Aorta (tissue), 5 donors: ENCODE data around the gene IQCF5. TPM values are rescaled to one million over a fixed set of nuclear protein-coding genes. Genes with fewer than 3 reads are reported as not detected.

ENCODE experiments used
- ATAC-seq: fragments of 200-7000 bp; cut with Tn5 transposase; one replicate; pipeline ENCODE4 v1.9.1; 2022; ENCODE audit warnings: moderate library complexity; ENCODE audit not compliant: low FRiP score
- DNase-seq, 2 donors: peaks; one replicate each; pipeline ENCODE4 v3.0.0-alpha.2; 2020
- H3K27ac ChIP-seq, 2 donors: one replicate each; pipeline ENCODE4 v1.5.1; 2013; ENCODE audit warnings: low read length in 2 of 2, mild to moderate bottlenecking in 2 of 2, moderate library complexity in 2 of 2, control low read depth in 1 of 2, inconsistent platforms in 1 of 2, low read depth in 1 of 2
- H3K27me3 ChIP-seq, 2 donors: one replicate each; pipeline ENCODE4 v1.6.1; 2013; ENCODE audit warnings: control low read depth in 1 of 2, low read length in 1 of 2, mild to moderate bottlenecking in 1 of 2, moderate library complexity in 1 of 2; ENCODE audit not compliant: insufficient read depth in 2 of 2, control insufficient read depth in 1 of 2
- H3K36me3 ChIP-seq, 2 donors: one replicate each; pipeline ENCODE4 v1.6.1; 2013; ENCODE audit warnings: control low read depth in 1 of 2, low read length in 1 of 2, mild to moderate bottlenecking in 1 of 2; ENCODE audit not compliant: insufficient read depth in 2 of 2, control insufficient read depth in 1 of 2
- H3K4me1 ChIP-seq, 2 donors: one replicate each; pipeline ENCODE4 v1.6.1; 2013; ENCODE audit warnings: low read length in 2 of 2, control low read depth in 1 of 2, mild to moderate bottlenecking in 1 of 2, moderate library complexity in 1 of 2; ENCODE audit not compliant: insufficient read depth in 2 of 2, control insufficient read depth in 1 of 2
- H3K4me3 ChIP-seq, 2 donors: one replicate each; pipeline ENCODE4 v1.5.1; 2013; ENCODE audit warnings: low read length in 2 of 2, control low read depth in 1 of 2, mild to moderate bottlenecking in 1 of 2
- H3K9me3 ChIP-seq: one replicate; pipeline ENCODE4 v1.6.1; 2013; ENCODE audit warnings: mild to moderate bottlenecking, low read length; ENCODE audit not compliant: control insufficient read depth
- WGBS, 2 donors: extraction: QIAGEN DNeasy Blood & Tissue Kit; methylation state at CpG; one replicate each; pipeline ENCODE4 v1.1.7; 2013; 5-methylcytosine and 5-hydroxymethylcytosine counted together
- intact Hi-C, 2 donors: fragments of 100-400 bp; cut with DNase I; formaldehyde crosslinking; loops; one replicate each; pipeline versions ENCODE4 v1.14.2 to v1.15.0; 2022
- polyA plus RNA-seq, 2 donors: library from polyadenylated mRNA; stranded (reverse); fragments of 200-250 nt; gene quantifications; one replicate each; pipeline ENCODE4 v1.2.3, GENCODE V29; 2013
- total RNA-seq, 2 donors: library from RNA; stranded (reverse); fragmentation: NEBNext Ultra II Directional; extraction: Animal tissue kit (Norgen Biotek cat#: 25700); gene quantifications; one replicate each; pipeline ENCODE4 v1.2.1, GENCODE V29; 2021
- donor health status: healthy with polysubstance abuse.
- donor health status: Bipolar disorder and iron deficiency.
- donor health status: DM: no; HTN: no; CAD: no.
- donor health status: DM: no; HTN: no; CAD: no.
- donor health status: DM: yes; HTN: yes; CAD: no.

Gene IQCF5
- total and polyA plus RNA-seq, 4 donors = not detected

GRCh38 chr3:51896607-51897305 is 21.4 kb upstream of the IQCF5 start:
- intact Hi-C loops = no loop called here
- H3K4me1 ChIP-seq = no peaks in the 10 kb centered on the region

GRCh38 chr3:51894939-51895338 is 19.5 kb upstream of the IQCF5 start:
- no peaks in the 10 kb centered on the region for H3K36me3 ChIP-seq
- no peak overlapping the region for H3K4me3 ChIP-seq
- ATAC-seq = no peak
- H3K27me3 ChIP-seq = no peaks in the 10 kb centered on the region
- no peaks in the 10 kb centered on the region for H3K9me3 ChIP-seq
- intact Hi-C loops = no loop called here
- DNase-seq = no peak
- WGBS, 2 donors = 92 to 93% methylated on average over 16 of the region's 16 CpGs
- no peaks in the 10 kb centered on the region for H3K4me1 ChIP-seq
- no peak overlapping the region for H3K27ac ChIP-seq

More at GRCh38 chr3:51896607-51897305, 21.4 kb upstream of the IQCF5 start:
- DNase-seq (no peak), ATAC-seq (no peak)
- no peak overlapping the region for H3K4me3 ChIP-seq
- no peak overlapping the region for H3K27ac ChIP-seq
- no peaks in the 10 kb centered on the region for H3K27me3 ChIP-seq
- no peaks in the 10 kb centered on the region for H3K36me3 ChIP-seq
- 91 to 95% methylated on average over 10 of the region's 10 CpGs for WGBS, 2 donors
- no peaks in the 10 kb centered on the region for H3K9me3 ChIP-seq

- no peaks in the 10 kb centered on the region for H3K36me3 ChIP-seq
- intact Hi-C loops = no loop called here
- H3K4me3 ChIP-seq = no peak overlapping the region
- no peaks in the 10 kb centered on the region for H3K4me1 ChIP-seq
- H3K9me3 ChIP-seq = no peaks in the 10 kb centered on the region
- ATAC-seq (no peak), DNase-seq (no peak)
- no peaks in the 10 kb centered on the region for H3K27me3 ChIP-seq
- 75 to 78% methylated on average over 4 of the region's 4 CpGs for WGBS, 2 donors
- no peak overlapping the region for H3K27ac ChIP-seq
These were observed 19.0 kb upstream of the IQCF5 start for GRCh38 chr3:51894391-51894790.

- Histone ChIP-seq H3K36me3 (no peaks in the 10 kb centered on the region), H3K27me3 (no peaks in the 10 kb centered on the region), H3K4me1 (no peaks in the 10 kb centered on the region), H3K9me3 (peaks cover 3% of the 10 kb centered on the region), H3K27ac (no peak overlapping the region), H3K4me3 (no peak overlapping the region)
- WGBS, 2 donors = 61 to 66% methylated on average over 7 of the region's 7 CpGs
- intact Hi-C loops = no loop called here
- ATAC-seq = no peak
- no peak for DNase-seq
These were observed 16.0 kb upstream of the IQCF5 start for GRCh38 chr3:51891242-51892039.

GRCh38 chr3:51888463-51889105 is 13.2 kb upstream of the IQCF5 start:
- DNase-seq = no peak
- Histone ChIP-seq H3K9me3 (peaks cover 3% of the 10 kb centered on the region), H3K36me3 (no peaks in the 10 kb centered on the region), H3K4me1 (no peaks in the 10 kb centered on the region), H3K27ac (no peak overlapping the region), H3K4me3 (no peak overlapping the region), H3K27me3 (no peaks in the 10 kb centered on the region)
- intact Hi-C loops = no loop called here
- ATAC-seq = no peak
- WGBS, 2 donors = 90 to 91% methylated on average over 12 of the region's 12 CpGs

GRCh38 chr3:51887620-51888019 is 12.2 kb upstream of the IQCF5 start:
- ATAC-seq = no peak

GRCh38 chr3:51886447-51886846 is 11.0 kb upstream of the IQCF5 start:
- intact Hi-C loops = no loop called here
- DNase-seq = no peak
- H3K9me3 ChIP-seq = peaks cover 3% of the 10 kb centered on the region

More at GRCh38 chr3:51887620-51888019, 12.2 kb upstream of the IQCF5 start:
- Histone ChIP-seq H3K9me3 (peaks cover 3% of the 10 kb centered on the region), H3K27ac (no peak overlapping the region), H3K4me3 (no peak overlapping the region), H3K27me3 (no peaks in the 10 kb centered on the region), H3K4me1 (no peaks in the 10 kb centered on the region), H3K36me3 (no peaks in the 10 kb centered on the region)
- intact Hi-C loops = no loop called here
- DNase-seq = no peak
- WGBS, 2 donors = 84 to 93% methylated on average over 2 of the region's 2 CpGs

GRCh38 chr3:51879937-51880336 is 4.5 kb upstream of the IQCF5 start:
- no peaks in the 10 kb centered on the region for H3K4me1 ChIP-seq
- H3K4me3 ChIP-seq = no peak overlapping the region
- H3K27ac ChIP-seq = no peak overlapping the region
- intact Hi-C loops = no loop called here
- ATAC-seq (no peak), DNase-seq (no peak)
- 29 to 35% methylated on average over 2 of the region's 2 CpGs for WGBS, 2 donors
- H3K27me3 ChIP-seq = no peaks in the 10 kb centered on the region
- no peaks in the 10 kb centered on the region for H3K36me3 ChIP-seq
- peaks cover 1% of the 10 kb centered on the region for H3K9me3 ChIP-seq

More at GRCh38 chr3:51886447-51886846, 11.0 kb upstream of the IQCF5 start:
- no peak overlapping the region for H3K4me3 ChIP-seq
- no peaks in the 10 kb centered on the region for H3K4me1 ChIP-seq
- H3K27ac ChIP-seq = no peak overlapping the region
- H3K36me3 ChIP-seq = no peaks in the 10 kb centered on the region
- H3K27me3 ChIP-seq = no peaks in the 10 kb centered on the region
- ATAC-seq = no peak
